Endothelial cell of umbilical vein (primary cell): ENCODE results near the gene HMX2. TPM values are rescaled to one million over a fixed set of nuclear protein-coding genes. Genes with fewer than 3 reads are reported as not detected.

Experiments
- BruUV-seq: library from RNA; stranded (reverse); fragments of 400-500 nt; replicated peaks from 2 replicates; lab custom pipeline; 2021; lab: Mats Ljungman, UMichigan
- CTCF ChIA-PET: fragments of 300-600, 350-600 bp; sonication (Branson Sonifier 250); formaldehyde crosslinking; loops from one replicate; lab custom pipeline; 2021; ENCODE audit warnings: antibody characterized with exemption, inconsistent platforms; lab: Charles Lee
- POLR2A ChIA-PET: fragments of 300-600, 350-600 bp; sonication (Branson Sonifier 250); formaldehyde crosslinking; loops from one replicate; lab custom pipeline; 2021; ENCODE audit warnings: antibody characterized with exemption, inconsistent platforms; lab: Charles Lee
- DNase-seq: peaks from one replicate; pipeline ENCODE4 v3.0.0-alpha.2; 2011; ENCODE audit warnings: low read depth, low spot score
- FAIRE-seq: peaks from 2 replicates; lab custom pipeline; 2011; peaks lifted over from hg19 to GRCh38; lab: Jason Lieb, UNC
- H2AFZ ChIP-seq: 2 replicates; pipeline ENCODE4 v1.6.0; 2012; ENCODE audit warnings: low read depth, low read length, control low read depth, inconsistent platforms
- H3K27ac ChIP-seq: 2 replicates; pipeline ENCODE4 v1.5.1; 2011; ENCODE audit warnings: low read depth, mild to moderate bottlenecking, control low read depth, low read length, moderate library complexity; ENCODE audit not compliant: insufficient read depth
- H3K27me3 ChIP-seq, 2 experiments: 2 replicates each; pipeline versions ENCODE4 v1.6.0 to v1.6.1; 2011; ENCODE audit warnings: low read length in 2 of 2, mixed read lengths in 1 of 2; ENCODE audit not compliant: control insufficient read depth in 2 of 2, insufficient read depth in 2 of 2
- H3K36me3 ChIP-seq, 2 experiments: 2 replicates in 1 of 2; 3 replicates in 1 of 2; pipeline ENCODE4 v1.5.1; 2011; ENCODE audit warnings: low read length in 2 of 2, mild to moderate bottlenecking in 1 of 2, moderate library complexity in 1 of 2; ENCODE audit not compliant: control insufficient read depth in 2 of 2, insufficient read depth in 2 of 2; ENCODE audit errors: extremely low read depth in 1 of 2
- H3K4me1 ChIP-seq: 3 replicates; pipeline ENCODE4 v1.5.1; 2011; ENCODE audit warnings: mild to moderate bottlenecking, low read length; ENCODE audit not compliant: control insufficient read depth, insufficient read depth; ENCODE audit errors: extremely low read depth
- H3K4me2 ChIP-seq: 2 replicates; pipeline ENCODE4 v1.6.1; 2011; ENCODE audit warnings: low read length, control low read depth, mixed read lengths; ENCODE audit not compliant: insufficient read depth
- H3K4me3 ChIP-seq, 3 experiments: fragments of 200-600 bp in 1 of 3; sonication (generic), shearing (Covaris generic) in 1 of 3; replicated peaks in 1 of 3; 2 replicates each; pipeline ENCODE4 v1.5.1; 2011 to 2016; ENCODE audit warnings: control low read depth in 3 of 3, low read length in 3 of 3, mild to moderate bottlenecking in 2 of 3, inconsistent platforms in 1 of 3, low read depth in 1 of 3, moderate library complexity in 1 of 3; ENCODE audit not compliant: insufficient read depth in 1 of 3
- H3K79me2 ChIP-seq: 2 replicates; pipeline ENCODE4 v1.6.0; 2012; ENCODE audit warnings: low read length, inconsistent platforms; ENCODE audit not compliant: control insufficient read depth, insufficient read depth
- H3K9ac ChIP-seq: replicated peaks from 2 replicates; pipeline ENCODE3; 2011; ENCODE audit warnings: low read length, control low read depth; ENCODE audit not compliant: insufficient read depth; ENCODE audit errors: extremely low read depth
- H3K9me1 ChIP-seq: replicated peaks from 3 replicates; pipeline ENCODE4 v1.6.0; 2011; ENCODE audit warnings: mild to moderate bottlenecking, low read length; ENCODE audit not compliant: control insufficient read depth, insufficient read depth; ENCODE audit errors: extremely low read depth
- H3K9me3 ChIP-seq: replicated peaks from 2 replicates; pipeline ENCODE4 v1.5.1; 2012; ENCODE audit warnings: low read length, inconsistent platforms; ENCODE audit not compliant: control insufficient read depth, insufficient read depth
- H4K20me1 ChIP-seq: replicated peaks from 2 replicates; pipeline ENCODE3; 2011; ENCODE audit warnings: mild to moderate bottlenecking, low read length; ENCODE audit not compliant: control insufficient read depth, insufficient read depth; ENCODE audit errors: extremely low read depth
- CTCF ChIP-seq, 2 donors: IDR thresholded peaks; 1 replicate in 1 of 2; 2 replicates in 1 of 2; pipeline ENCODE4 v1.5.1; 2011; ENCODE audit warnings: low read length in 2 of 2, mild to moderate bottlenecking in 2 of 2, moderate library complexity in 2 of 2, control low read depth in 1 of 2, inconsistent platforms in 1 of 2, low read depth in 1 of 2; ENCODE audit not compliant: insufficient read depth in 1 of 2; ENCODE audit errors: extremely low read depth in 1 of 2
- EZH2 ChIP-seq: IDR thresholded peaks from 2 replicates; pipeline ENCODE4 v1.6.1; 2012; ENCODE audit warnings: borderline replicate concordance, low read depth, mild to moderate bottlenecking, moderate library complexity, low read length, inconsistent platforms; ENCODE audit not compliant: severe bottlenecking
- GATA2 ChIP-seq: IDR thresholded peaks from 2 replicates; pipeline ENCODE4 v1.7.0; 2011; ENCODE audit warnings: low read depth, mild to moderate bottlenecking, moderate library complexity, mixed read lengths, low read length; ENCODE audit not compliant: insufficient read length, insufficient read depth
- JUN ChIP-seq: IDR thresholded peaks from 2 replicates; pipeline ENCODE4 v1.6.1; 2011; ENCODE audit warnings: borderline replicate concordance, low read depth; ENCODE audit not compliant: insufficient read length, insufficient read depth
- MAX ChIP-seq: IDR thresholded peaks from 2 replicates; pipeline ENCODE4 v1.6.1; 2011; ENCODE audit not compliant: insufficient read depth, insufficient read length
- dilution Hi-C: fragments of 300-500 bp; cut with MboI; formaldehyde crosslinking; loops from one replicate; pipeline ENCODE4 v1.15.0; 2019; ENCODE audit warnings: low sequenced_read_pairs; ENCODE audit not compliant: extremely low pct_ligation_motif_present
- intact Hi-C: fragments of 100-400 bp; cut with micrococcal nuclease; formaldehyde crosslinking; loops from one replicate; pipeline ENCODE4 v1.10.0; 2022
- polyA plus RNA-seq, 4 experiments: library from polyadenylated mRNA; depleted of rRNA in 3 of 4; stranded (reverse) in 3 of 4; unstranded in 1 of 4; fragments of >200 nt; gene quantifications; 2 replicates each; pipeline versions ENCODE4 v1.2.1 to v1.2.3, GENCODE V29; 2011 to 2012; ENCODE audit warnings: missing spikeins in 1 of 4
- total RNA-seq: library from RNA; stranded (reverse); gene quantifications from 2 replicates; pipeline ENCODE4 v1.2.3, GENCODE V29; 2021

The HMX2 gene
- total and polyA plus RNA-seq, 2 donors (not counting 3 experiments of a cell fraction or from before 2014, with no cell fraction given), result not detected

- H3K79me2 ChIP-seq, result no peaks in the 10 kb centered on the region
- ChIA-PET POLR2A (no interaction called here), CTCF (interaction anchor here (1.1 to 2.6 kb wide), 2 partner anchors 11 to 14 kb away, joined by 7 to 12 read pairs; partner anchors contain the start of gene BUB3)
- no peak overlapping the region for H3K9ac ChIP-seq
- H3K4me3 ChIP-seq, result no peak overlapping the region
- no peak overlapping the region for H3K4me2 ChIP-seq
- DNase-seq (no peak), FAIRE-seq (no peak)
- peaks cover 89 to 100% of the 10 kb centered on the region in 2 experiments for H3K27me3 ChIP-seq
- H3K36me3 ChIP-seq, result no peaks in the 10 kb centered on the region
- intact Hi-C loops (loop anchor here (1.0 kb wide), 1 partner anchor 9 kb away; the partner anchor contains the start of gene HMX2), dilution Hi-C loops (no loop called here)
- no peaks in the 10 kb centered on the region for H4K20me1 ChIP-seq
- no peak overlapping the region for H3K27ac ChIP-seq
- no TSS peak for BruUV-seq
- no peaks in the 10 kb centered on the region for H3K9me3 ChIP-seq
- H2AFZ ChIP-seq, result no peak overlapping the region
- peaks cover 3% of the 10 kb centered on the region for H3K4me1 ChIP-seq
- TF ChIP-seq MAX (no peak), JUN (no peak), CTCF (IDR thresholded peaks at IDR 0.05; ENCODE audit: extremely low read depth in 1 of 2, insufficient read depth in 1 of 2, low read depth in 1 of 2, low read length in 2 of 2) (no peak), GATA2 (no peak), EZH2 (peak; percentile 97)
- H3K9me1 ChIP-seq, result no peaks in the 10 kb centered on the region
Measured at GRCh38 chr10:123139521-123140163, 8.3 kb upstream of the HMX2 start.
